ENCODE results near the gene GUCY1B1.

GUCY1B1 gene

GRCh38 chr4:155842080-155842479 lies 83.3 kb downstream of the GUCY1B1 start:
- H4K20me1 ChIP-seq (ENCODE audit: insufficient read depth): no peaks in the 10 kb centered on the region
- H3K9ac ChIP-seq: no peak overlapping the region
- no peak overlapping the region for H2AFZ ChIP-seq (ENCODE audit: low read depth)
- no peak overlapping the region for H3K4me2 ChIP-seq
- no peaks in the 10 kb centered on the region for H3K27me3 ChIP-seq (ENCODE audit: insufficient read depth, low read depth)
- no peaks in the 10 kb centered on the region for H3K4me1 ChIP-seq (ENCODE audit: low read depth, poor library complexity, severe bottlenecking)
- no peak for TF ChIP-seq CTCF (conservative IDR thresholded peaks at IDR 0.05; ENCODE audit: low read depth, low read length)
- H3K79me2 ChIP-seq (ENCODE audit: insufficient read depth, low read depth): no peaks in the 10 kb centered on the region
- H3K27ac ChIP-seq: no peak overlapping the region
- no peaks in the 10 kb centered on the region for H3K36me3 ChIP-seq (ENCODE audit: insufficient read depth)
- H3K4me3 ChIP-seq (IDR thresholded peaks at IDR 0.05; ENCODE audit: insufficient read depth, low read depth, low read length): no peak overlapping the region

- no peak for TF ChIP-seq CTCF (conservative IDR thresholded peaks at IDR 0.05; ENCODE audit: low read depth, low read length)
- H3K4me3 ChIP-seq (IDR thresholded peaks at IDR 0.05; ENCODE audit: insufficient read depth, low read depth, low read length): no peak overlapping the region
- no peaks in the 10 kb centered on the region for H3K27me3 ChIP-seq (ENCODE audit: insufficient read depth, low read depth)
- H3K4me2 ChIP-seq: no peak overlapping the region
- H3K36me3 ChIP-seq (ENCODE audit: insufficient read depth): no peaks in the 10 kb centered on the region
- no peak overlapping the region for H3K9ac ChIP-seq
- no peak overlapping the region for H3K27ac ChIP-seq
- H3K4me1 ChIP-seq (ENCODE audit: low read depth, poor library complexity, severe bottlenecking): no peaks in the 10 kb centered on the region
- no peaks in the 10 kb centered on the region for H3K79me2 ChIP-seq (ENCODE audit: insufficient read depth, low read depth)
- H2AFZ ChIP-seq (ENCODE audit: low read depth): no peak overlapping the region
- H4K20me1 ChIP-seq (ENCODE audit: insufficient read depth): no peaks in the 10 kb centered on the region
These were observed 88.1 kb downstream of the GUCY1B1 start for GRCh38 chr4:155846929-155847328.

- Histone ChIP-seq H3K9ac (no peak overlapping the region), H2AFZ (ENCODE audit: low read depth) (no peak overlapping the region), H3K27ac (no peak overlapping the region), H4K20me1 (ENCODE audit: insufficient read depth) (no peaks in the 10 kb centered on the region), H3K4me2 (no peak overlapping the region), H3K4me3 (IDR thresholded peaks at IDR 0.05; ENCODE audit: insufficient read depth, low read depth, low read length) (no peak overlapping the region), H3K4me1 (ENCODE audit: low read depth, poor library complexity, severe bottlenecking) (peaks cover 4% of the 10 kb centered on the region), H3K36me3 (ENCODE audit: insufficient read depth) (no peaks in the 10 kb centered on the region), H3K79me2 (ENCODE audit: insufficient read depth, low read depth) (no peaks in the 10 kb centered on the region), H3K27me3 (ENCODE audit: insufficient read depth, low read depth) (no peaks in the 10 kb centered on the region)
- no peak for TF ChIP-seq CTCF (conservative IDR thresholded peaks at IDR 0.05; ENCODE audit: low read depth, low read length)
These were observed 90.2 kb downstream of the GUCY1B1 start for GRCh38 chr4:155849042-155849441.

- Histone ChIP-seq H3K9ac (no peak overlapping the region), H3K4me1 (ENCODE audit: low read depth, poor library complexity, severe bottlenecking) (peaks cover 18% of the 10 kb centered on the region), H3K4me2 (no peak overlapping the region), H3K27me3 (ENCODE audit: insufficient read depth, low read depth) (no peaks in the 10 kb centered on the region), H3K79me2 (ENCODE audit: insufficient read depth, low read depth) (no peaks in the 10 kb centered on the region), H3K36me3 (ENCODE audit: insufficient read depth) (no peaks in the 10 kb centered on the region), H4K20me1 (ENCODE audit: insufficient read depth) (no peaks in the 10 kb centered on the region), H2AFZ (ENCODE audit: low read depth) (no peak overlapping the region), H3K27ac (no peak overlapping the region), H3K4me3 (IDR thresholded peaks at IDR 0.05; ENCODE audit: insufficient read depth, low read depth, low read length) (no peak overlapping the region)
- no peak for TF ChIP-seq CTCF (conservative IDR thresholded peaks at IDR 0.05; ENCODE audit: low read depth, low read length)
These were observed 94.4 kb downstream of the GUCY1B1 start for GRCh38 chr4:155853189-155853588.
